Panc1 (cell line): ENCODE results near the gene CYP21A2.
"Not testable (repeated sequence)": the region's sequence is repeated elsewhere in the genome, so short reads cannot be mapped to it uniquely, and the experiment has no call there.

Source experiments
- POLR2AphosphoS5 ChIP-seq: IDR thresholded peaks from 2 replicates; pipeline ENCODE4 v1.6.1; 2012; ENCODE audit warnings: mild to moderate bottlenecking, low read depth, low read length, moderate library complexity
- TF ChIP-seq, protein P1 (sequence below): fragments of 450-650 bp; IDR thresholded peaks from 2 replicates; pipeline ENCODE4 v1.5.1; 2017; ENCODE audit warnings: mild to moderate bottlenecking

- TF ChIP-seq, protein P1, sequence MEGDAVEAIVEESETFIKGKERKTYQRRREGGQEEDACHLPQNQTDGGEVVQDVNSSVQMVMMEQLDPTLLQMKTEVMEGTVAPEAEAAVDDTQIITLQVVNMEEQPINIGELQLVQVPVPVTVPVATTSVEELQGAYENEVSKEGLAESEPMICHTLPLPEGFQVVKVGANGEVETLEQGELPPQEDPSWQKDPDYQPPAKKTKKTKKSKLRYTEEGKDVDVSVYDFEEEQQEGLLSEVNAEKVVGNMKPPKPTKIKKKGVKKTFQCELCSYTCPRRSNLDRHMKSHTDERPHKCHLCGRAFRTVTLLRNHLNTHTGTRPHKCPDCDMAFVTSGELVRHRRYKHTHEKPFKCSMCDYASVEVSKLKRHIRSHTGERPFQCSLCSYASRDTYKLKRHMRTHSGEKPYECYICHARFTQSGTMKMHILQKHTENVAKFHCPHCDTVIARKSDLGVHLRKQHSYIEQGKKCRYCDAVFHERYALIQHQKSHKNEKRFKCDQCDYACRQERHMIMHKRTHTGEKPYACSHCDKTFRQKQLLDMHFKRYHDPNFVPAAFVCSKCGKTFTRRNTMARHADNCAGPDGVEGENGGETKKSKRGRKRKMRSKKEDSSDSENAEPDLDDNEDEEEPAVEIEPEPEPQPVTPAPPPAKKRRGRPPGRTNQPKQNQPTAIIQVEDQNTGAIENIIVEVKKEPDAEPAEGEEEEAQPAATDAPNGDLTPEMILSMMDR, result not testable (repeated sequence)
- TF ChIP-seq POLR2AphosphoS5, result not testable (repeated sequence)
Measured at GRCh38 chr6:32008037-32008436, 30.2 kb upstream of the CYP21A2 start.
